Neural progenitor cell (in vitro differentiated cells): Measurements from ENCODE around the gene TGM6. TPM values are rescaled to one million over a fixed set of nuclear protein-coding genes. Genes with fewer than 3 reads are reported as not detected.

ENCODE experiments used
- DNase-seq: peaks from one replicate; pipeline ENCODE4 v3.0.0-alpha.2; 2016; ENCODE audit warnings: low spot score
- H2AFZ ChIP-seq: fragments of 200-600 bp; sonication (generic); replicated peaks from 2 replicates; pipeline ENCODE4 v1.6.1; 2016; ENCODE audit warnings: antibody characterized with exemption
- H3F3A ChIP-seq: fragments of 200-600 bp; sonication (generic); 2 replicates; pipeline ENCODE4 v1.6.1; 2016; ENCODE audit warnings: antibody characterized with exemption, low read depth
- H3K27ac ChIP-seq: fragments of 200-600 bp; sonication (generic); 2 replicates; pipeline ENCODE4 v1.5.1; 2016; ENCODE audit warnings: mild to moderate bottlenecking
- H3K27me3 ChIP-seq: fragments of 200-600 bp; sonication (generic); 2 replicates; pipeline ENCODE4 v1.6.1; 2016; ENCODE audit warnings: mild to moderate bottlenecking, moderate library complexity
- H3K36me3 ChIP-seq: fragments of 200-600 bp; sonication (generic); 2 replicates; pipeline ENCODE4 v1.5.1; 2016
- H3K4me1 ChIP-seq: fragments of 200-600 bp; sonication (generic); 2 replicates; pipeline ENCODE4 v1.6.1; 2016; ENCODE audit warnings: mixed run types
- H3K4me2 ChIP-seq: fragments of 200-600 bp; sonication (generic); 2 replicates; pipeline ENCODE4 v1.6.1; 2016
- H3K4me3 ChIP-seq: fragments of 200-600 bp; sonication (generic); 2 replicates; pipeline ENCODE4 v1.5.1; 2016
- H3K79me2 ChIP-seq: fragments of 200-600 bp; sonication (generic); 2 replicates; pipeline ENCODE4 v1.6.1; 2016; ENCODE audit warnings: low read depth
- H3K9ac ChIP-seq: fragments of 200-600 bp; sonication (generic); 2 replicates; pipeline ENCODE4 v1.6.1; 2016
- H3K9me3 ChIP-seq: fragments of 200-600 bp; sonication (generic); 2 replicates; pipeline ENCODE4 v1.5.1; 2016; ENCODE audit warnings: low read depth
- H4K20me1 ChIP-seq: fragments of 200-600 bp; sonication (generic); 2 replicates; pipeline ENCODE4 v1.6.1; 2016; ENCODE audit warnings: low read depth
- H3K27ac Mint-ChIP-seq: 3 replicates; pipeline ENCODE4 v1.8.0; 2021; ENCODE audit warnings: mixed read lengths
- H3K27me3 Mint-ChIP-seq: 2 replicates; pipeline ENCODE4 v1.8.0; 2022; ENCODE audit warnings: low read depth, mild to moderate bottlenecking, inconsistent platforms, moderate library complexity, mixed read lengths; ENCODE audit not compliant: insufficient read depth
- H3K36me3 Mint-ChIP-seq: 3 replicates; pipeline ENCODE4 v1.8.0; 2021; ENCODE audit warnings: mixed read lengths
- H3K4me1 Mint-ChIP-seq: 3 replicates; pipeline ENCODE4 v1.8.0; 2021; ENCODE audit warnings: mixed read lengths
- H3K4me3 Mint-ChIP-seq: 3 replicates; pipeline ENCODE4 v1.8.0; 2021; ENCODE audit warnings: mild to moderate bottlenecking, moderate library complexity, mixed read lengths
- H3K9me3 Mint-ChIP-seq: 3 replicates; pipeline ENCODE4 v1.8.0; 2020; ENCODE audit warnings: mixed read lengths
- CTCF ChIP-seq: fragments of 200-600 bp; sonication (generic); IDR thresholded peaks from 2 replicates; pipeline ENCODE4 v1.5.1; 2017; ENCODE audit warnings: antibody characterized with exemption, mild to moderate bottlenecking
- EZH2 ChIP-seq: fragments of 200-600 bp; sonication (generic); IDR thresholded peaks from 2 replicates; pipeline ENCODE4 v1.6.1; 2017; ENCODE audit warnings: antibody characterized with exemption, mild to moderate bottlenecking, moderate library complexity
- EZH2phosphoT487 ChIP-seq: fragments of 200-600 bp; sonication (generic); IDR thresholded peaks from 2 replicates; pipeline ENCODE4 v1.6.1; 2017; ENCODE audit warnings: antibody characterized with exemption
- total RNA-seq: library from RNA; depleted of rRNA; stranded (reverse); fragments of >200 nt; gene quantifications from 2 replicates; pipeline ENCODE4 v1.2.3, GENCODE V29; 2015; ENCODE audit warnings: low replicate concordance

TGM6 gene
- total RNA-seq, 1 donor from 2014 or later = not detected

- Histone ChIP-seq H2AFZ (peak overlapping the region; percentile 52), H3K4me2 (no peak overlapping the region)
Observed at GRCh38 chr20:2408111-2408510, 27.4 kb downstream of the TGM6 start.

GRCh38 chr20:2416541-2417212 is 36.0 kb downstream of the TGM6 start:
- no peaks in the 10 kb centered on the region for H3K36me3 Mint-ChIP-seq
- no peak overlapping the region for H3K4me2 ChIP-seq
- no peaks in the 10 kb centered on the region for H3K79me2 ChIP-seq
- H3K4me1 Mint-ChIP-seq = no peaks in the 10 kb centered on the region
- H3K9ac ChIP-seq = no peak overlapping the region
- H3K4me3 ChIP-seq = no peak overlapping the region
- H3K27me3 Mint-ChIP-seq = peaks cover 2% of the 10 kb centered on the region
- no peaks in the 10 kb centered on the region for H3K4me1 ChIP-seq
- DNase-seq = no peak
- no peaks in the 10 kb centered on the region for H3F3A ChIP-seq
- H3K9me3 Mint-ChIP-seq = no peaks in the 10 kb centered on the region
- no peaks in the 10 kb centered on the region for H4K20me1 ChIP-seq
- H3K27ac ChIP-seq = no peak overlapping the region
- H3K27ac Mint-ChIP-seq = peak overlapping the region; percentile 55
- H3K36me3 ChIP-seq = no peaks in the 10 kb centered on the region
- no peaks in the 10 kb centered on the region for H3K27me3 ChIP-seq
- no peaks in the 10 kb centered on the region for H3K9me3 ChIP-seq
- H2AFZ ChIP-seq = no peak overlapping the region
- TF ChIP-seq EZH2 (no peak), EZH2phosphoT487 (no peak), CTCF (no peak)
- no peak overlapping the region for H3K4me3 Mint-ChIP-seq

More at GRCh38 chr20:2408111-2408510, 27.4 kb downstream of the TGM6 start:
- DNase-seq = no peak
- peaks cover 4% of the 10 kb centered on the region for H3K9me3 Mint-ChIP-seq
- H3K27ac Mint-ChIP-seq = no peak overlapping the region
- Histone ChIP-seq H3K4me1 (no peaks in the 10 kb centered on the region), H4K20me1 (no peaks in the 10 kb centered on the region), H3K27me3 (no peaks in the 10 kb centered on the region), H3K36me3 (no peaks in the 10 kb centered on the region), H3K79me2 (no peaks in the 10 kb centered on the region), H3K9me3 (no peaks in the 10 kb centered on the region), H3K9ac (no peak overlapping the region), H3K4me3 (no peak overlapping the region), H3F3A (no peaks in the 10 kb centered on the region), H3K27ac (no peak overlapping the region)
- no peak overlapping the region for H3K4me3 Mint-ChIP-seq
- no peaks in the 10 kb centered on the region for H3K36me3 Mint-ChIP-seq
- H3K4me1 Mint-ChIP-seq = peaks cover 5% of the 10 kb centered on the region
- TF ChIP-seq CTCF = no peak
- H3K27me3 Mint-ChIP-seq = peaks cover 4% of the 10 kb centered on the region

- no peak overlapping the region for H3K27ac ChIP-seq
- Mint-ChIP-seq H3K4me1 (no peaks in the 10 kb centered on the region), H3K9me3 (no peaks in the 10 kb centered on the region), H3K4me3 (no peak overlapping the region), H3K36me3 (no peaks in the 10 kb centered on the region), H3K27me3 (peaks cover 2% of the 10 kb centered on the region), H3K27ac (peak overlapping the region; percentile 55)
- no peaks in the 10 kb centered on the region for H3K27me3 ChIP-seq
- H3K9me3 ChIP-seq = no peaks in the 10 kb centered on the region
- H3K79me2 ChIP-seq = no peaks in the 10 kb centered on the region
- H3K4me2 ChIP-seq = no peak overlapping the region
- H3K9ac ChIP-seq = no peak overlapping the region
- TF ChIP-seq EZH2phosphoT487 (no peak), EZH2 (no peak), CTCF (no peak)
- no peaks in the 10 kb centered on the region for H3K4me1 ChIP-seq
- DNase-seq = no peak
- H3K36me3 ChIP-seq = no peaks in the 10 kb centered on the region
- no peak overlapping the region for H2AFZ ChIP-seq
- H3K4me3 ChIP-seq = no peak overlapping the region
- no peaks in the 10 kb centered on the region for H3F3A ChIP-seq
- no peaks in the 10 kb centered on the region for H4K20me1 ChIP-seq
Observed at GRCh38 chr20:2417213-2417541, 36.5 kb downstream of the TGM6 start.
